Stromal cell of bone marrow (primary cell): Measurements from ENCODE around the gene IGSF3.
"Not testable (repeated sequence)": the region's sequence is repeated elsewhere in the genome, so short reads cannot be mapped to it uniquely, and the experiment has no call there.

Source experiments
- DNase-seq: peaks from one replicate; pipeline ENCODE4 v3.0.0-alpha.2; 2012; ENCODE audit warnings: low read depth

IGSF3 gene

GRCh38 chr1:116664366-116664977 lies 3.1 kb downstream of the IGSF3 start:
- DNase-seq = no peak

GRCh38 chr1:116663821-116664220 lies 3.7 kb downstream of the IGSF3 start:
- DNase-seq = no peak

GRCh38 chr1:116661633-116662032 lies 5.9 kb downstream of the IGSF3 start:
- DNase-seq = no peak

- DNase-seq = not testable (repeated sequence)
Observed at GRCh38 chr1:116658645-116659044, 8.9 kb downstream of the IGSF3 start.

- DNase-seq = not testable (repeated sequence)
Observed at GRCh38 chr1:116657836-116658235, 9.7 kb downstream of the IGSF3 start.

- no peak for DNase-seq
Observed at GRCh38 chr1:116654351-116654750, 13.2 kb downstream of the IGSF3 start.

- not testable (repeated sequence) for DNase-seq
Observed at GRCh38 chr1:116652598-116652997, 14.9 kb downstream of the IGSF3 start.

GRCh38 chr1:116650781-116651180 lies 16.8 kb downstream of the IGSF3 start:
- DNase-seq = not testable (repeated sequence)

- DNase-seq = not testable (repeated sequence)
Observed at GRCh38 chr1:116649041-116649440, 18.5 kb downstream of the IGSF3 start.

- DNase-seq = not testable (repeated sequence)
Observed at GRCh38 chr1:116648325-116648724, 19.2 kb downstream of the IGSF3 start.

GRCh38 chr1:116647186-116647585 lies 20.3 kb downstream of the IGSF3 start:
- not testable (repeated sequence) for DNase-seq

GRCh38 chr1:116646673-116647170 lies 20.8 kb downstream of the IGSF3 start:
- DNase-seq = not testable (repeated sequence)

- DNase-seq = not testable (repeated sequence)
Observed at GRCh38 chr1:116645802-116646672, 21.5 kb downstream of the IGSF3 start.

- DNase-seq = not testable (repeated sequence)
Observed at GRCh38 chr1:116644993-116645392, 22.5 kb downstream of the IGSF3 start.

- DNase-seq = not testable (repeated sequence)
Observed at GRCh38 chr1:116644096-116644495, 23.4 kb downstream of the IGSF3 start.

- DNase-seq = not testable (repeated sequence)
Observed at GRCh38 chr1:116643281-116643751, 24.2 kb downstream of the IGSF3 start.

GRCh38 chr1:116642311-116643280 lies 24.9 kb downstream of the IGSF3 start:
- DNase-seq = not testable (repeated sequence)

- DNase-seq = not testable (repeated sequence)
Observed at GRCh38 chr1:116637583-116637982, 29.9 kb downstream of the IGSF3 start.

- not testable (repeated sequence) for DNase-seq
Observed at GRCh38 chr1:116636584-116636983, 30.9 kb downstream of the IGSF3 start.

GRCh38 chr1:116634386-116634785 lies 33.1 kb downstream of the IGSF3 start:
- not testable (repeated sequence) for DNase-seq
